ENCODE results near the gene ANKRD11. TPM values are rescaled to one million over a fixed set of nuclear protein-coding genes. Genes with fewer than 3 reads are reported as not detected.

ANKRD11 gene
- total and polyA plus RNA-seq, 2 donors (not counting 3 experiments of a cell fraction or from before 2014, with no cell fraction given) = 55.8 to 191 TPM

DNA sequence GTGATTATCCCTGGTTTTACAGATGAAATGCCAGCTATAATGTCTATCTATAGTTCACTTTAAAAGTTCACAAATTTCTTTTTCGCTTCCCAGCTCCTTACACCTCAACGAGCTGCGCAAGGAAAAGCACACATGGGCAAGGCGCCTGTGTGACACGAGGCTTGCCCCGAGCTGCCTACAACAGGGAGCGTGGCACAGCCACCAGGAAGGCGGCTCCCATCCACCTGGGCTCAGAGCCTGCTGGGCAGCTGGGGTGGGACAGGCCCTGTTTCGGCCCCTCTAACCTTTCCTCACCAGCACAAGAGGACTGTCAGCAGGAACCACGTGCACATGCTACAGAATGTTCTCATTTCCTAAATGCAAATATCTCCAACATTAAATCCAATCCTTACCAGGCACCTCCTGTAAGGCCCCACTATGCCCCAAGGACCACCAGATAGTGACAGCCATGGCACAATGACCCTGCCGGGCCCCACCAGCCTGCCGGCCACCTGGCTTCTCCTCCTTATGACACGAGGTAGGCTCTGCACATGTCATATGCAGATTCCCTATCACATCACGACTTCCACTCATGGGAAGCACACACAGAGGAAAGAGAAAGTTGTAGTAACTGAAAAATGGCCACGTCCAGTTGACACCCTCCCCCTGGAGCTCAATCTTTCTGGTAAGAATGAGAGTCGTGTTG lies 180.8 kb downstream of the ANKRD11 start:
- FAIRE-seq (no peak), DNase-seq (ENCODE audit: low read depth, low spot score) (no peak)
- Histone ChIP-seq H3K4me1 (ENCODE audit: control insufficient read depth, extremely low read depth, insufficient read depth, low read length) (peaks cover 4% of the 10 kb centered on the region), H3K27me3 (ENCODE audit: control insufficient read depth in 2 of 2, insufficient read depth in 2 of 2, low read length in 2 of 2) (no peaks in the 10 kb centered on the region), H3K9me1 (replicated peaks; ENCODE audit: control insufficient read depth, extremely low read depth, insufficient read depth, low read length) (no peaks in the 10 kb centered on the region), H3K4me2 (ENCODE audit: insufficient read depth, low read length) (no peak overlapping the region), H3K27ac (ENCODE audit: insufficient read depth, low read depth, low read length) (no peak overlapping the region), H3K4me3 (replicated peaks in 1 of 3; ENCODE audit: insufficient read depth in 1 of 3, low read depth in 1 of 3, low read length in 3 of 3) (no peak overlapping the region), H4K20me1 (replicated peaks; ENCODE audit: control insufficient read depth, extremely low read depth, insufficient read depth, low read length) (no peaks in the 10 kb centered on the region), H3K9ac (replicated peaks; ENCODE audit: extremely low read depth, insufficient read depth, low read length) (no peak overlapping the region), H3K36me3 (ENCODE audit: control insufficient read depth in 2 of 2, extremely low read depth in 1 of 2, insufficient read depth in 2 of 2, low read length in 2 of 2) (peaks cover 0 to 21% of the 10 kb centered on the region in 2 experiments), H3K9me3 (replicated peaks; ENCODE audit: control insufficient read depth, insufficient read depth, low read length) (no peaks in the 10 kb centered on the region), H2AFZ (ENCODE audit: low read depth, low read length) (no peak overlapping the region), H3K79me2 (ENCODE audit: control insufficient read depth, insufficient read depth, low read length) (peaks cover 83% of the 10 kb centered on the region)
- POLR2A ChIA-PET = no interaction called here
- intact Hi-C loops (cut with micrococcal nuclease) = no loop called here
- dilution Hi-C loops (cut with MboI; ENCODE audit: extremely low pct_ligation_motif_present, low sequenced_read_pairs) = no loop called here
- no TSS peak for BruUV-seq (replicated peaks)
- CTCF ChIA-PET = interaction anchor here (1.0 to 1.2 kb wide), 3 partner anchors 12 to 247 kb away, joined by 3 to 8 read pairs (median 4); no protein-coding TSS in a partner anchor
- no peak for TF ChIP-seq POLR2AphosphoS5 (IDR thresholded peaks at IDR 0.05; ENCODE audit: insufficient read depth, low read depth, low read length)
- TF ChIP-seq, protein P1, sequence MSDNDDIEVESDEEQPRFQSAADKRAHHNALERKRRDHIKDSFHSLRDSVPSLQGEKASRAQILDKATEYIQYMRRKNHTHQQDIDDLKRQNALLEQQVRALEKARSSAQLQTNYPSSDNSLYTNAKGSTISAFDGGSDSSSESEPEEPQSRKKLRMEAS (IDR thresholded peaks at IDR 0.05; ENCODE audit: insufficient read depth, insufficient read length) = no peak
- TF ChIP-seq POLR2A (IDR thresholded peaks at IDR 0.05; ENCODE audit: low read depth, low read length) = no peak
- no peak for TF ChIP-seq JUN (IDR thresholded peaks at IDR 0.05; ENCODE audit: borderline replicate concordance, insufficient read depth, insufficient read length, low read depth)
- TF ChIP-seq GATA2 (IDR thresholded peaks at IDR 0.05; ENCODE audit: insufficient read depth, insufficient read length, low read depth, low read length) = no peak
- TF ChIP-seq, protein P2, sequence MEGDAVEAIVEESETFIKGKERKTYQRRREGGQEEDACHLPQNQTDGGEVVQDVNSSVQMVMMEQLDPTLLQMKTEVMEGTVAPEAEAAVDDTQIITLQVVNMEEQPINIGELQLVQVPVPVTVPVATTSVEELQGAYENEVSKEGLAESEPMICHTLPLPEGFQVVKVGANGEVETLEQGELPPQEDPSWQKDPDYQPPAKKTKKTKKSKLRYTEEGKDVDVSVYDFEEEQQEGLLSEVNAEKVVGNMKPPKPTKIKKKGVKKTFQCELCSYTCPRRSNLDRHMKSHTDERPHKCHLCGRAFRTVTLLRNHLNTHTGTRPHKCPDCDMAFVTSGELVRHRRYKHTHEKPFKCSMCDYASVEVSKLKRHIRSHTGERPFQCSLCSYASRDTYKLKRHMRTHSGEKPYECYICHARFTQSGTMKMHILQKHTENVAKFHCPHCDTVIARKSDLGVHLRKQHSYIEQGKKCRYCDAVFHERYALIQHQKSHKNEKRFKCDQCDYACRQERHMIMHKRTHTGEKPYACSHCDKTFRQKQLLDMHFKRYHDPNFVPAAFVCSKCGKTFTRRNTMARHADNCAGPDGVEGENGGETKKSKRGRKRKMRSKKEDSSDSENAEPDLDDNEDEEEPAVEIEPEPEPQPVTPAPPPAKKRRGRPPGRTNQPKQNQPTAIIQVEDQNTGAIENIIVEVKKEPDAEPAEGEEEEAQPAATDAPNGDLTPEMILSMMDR (IDR thresholded peaks at IDR 0.05; ENCODE audit: extremely low read depth in 1 of 2, insufficient read depth in 1 of 2, low read depth in 1 of 2, low read length in 2 of 2) = no peak
- TF ChIP-seq EZH2 (IDR thresholded peaks at IDR 0.05; ENCODE audit: borderline replicate concordance, low read depth, low read length, severe bottlenecking) = no peak
